Measurements from ENCODE around the gene KHDC1.

GRCh38 chr6:73264446-73264845, 1.4 kb upstream of the KHDC1 start:
- TF ChIP-seq, protein P1, sequence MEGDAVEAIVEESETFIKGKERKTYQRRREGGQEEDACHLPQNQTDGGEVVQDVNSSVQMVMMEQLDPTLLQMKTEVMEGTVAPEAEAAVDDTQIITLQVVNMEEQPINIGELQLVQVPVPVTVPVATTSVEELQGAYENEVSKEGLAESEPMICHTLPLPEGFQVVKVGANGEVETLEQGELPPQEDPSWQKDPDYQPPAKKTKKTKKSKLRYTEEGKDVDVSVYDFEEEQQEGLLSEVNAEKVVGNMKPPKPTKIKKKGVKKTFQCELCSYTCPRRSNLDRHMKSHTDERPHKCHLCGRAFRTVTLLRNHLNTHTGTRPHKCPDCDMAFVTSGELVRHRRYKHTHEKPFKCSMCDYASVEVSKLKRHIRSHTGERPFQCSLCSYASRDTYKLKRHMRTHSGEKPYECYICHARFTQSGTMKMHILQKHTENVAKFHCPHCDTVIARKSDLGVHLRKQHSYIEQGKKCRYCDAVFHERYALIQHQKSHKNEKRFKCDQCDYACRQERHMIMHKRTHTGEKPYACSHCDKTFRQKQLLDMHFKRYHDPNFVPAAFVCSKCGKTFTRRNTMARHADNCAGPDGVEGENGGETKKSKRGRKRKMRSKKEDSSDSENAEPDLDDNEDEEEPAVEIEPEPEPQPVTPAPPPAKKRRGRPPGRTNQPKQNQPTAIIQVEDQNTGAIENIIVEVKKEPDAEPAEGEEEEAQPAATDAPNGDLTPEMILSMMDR (IDR thresholded peaks at IDR 0.05 in 2 of 3, conservative IDR thresholded peaks at IDR 0.05 in 1 of 3; ENCODE audit: borderline replicate concordance in 1 of 3, insufficient read depth in 1 of 3, low read depth in 2 of 3, low read length in 2 of 3): no peak
- TF ChIP-seq MAX (IDR thresholded peaks at IDR 0.05) (no peak), TCF7L2 (IDR thresholded peaks at IDR 0.05; ENCODE audit: borderline replicate concordance, extremely low read depth, insufficient read depth, insufficient read length) (no peak), EZH2 (IDR thresholded peaks at IDR 0.05) (no peak), SP1 (IDR thresholded peaks at IDR 0.05; ENCODE audit: low read depth) (no peak), POLR2A (IDR thresholded peaks at IDR 0.05; ENCODE audit: borderline replicate concordance, extremely low read depth, insufficient read depth, insufficient read length) (no peak), RAD21 (IDR thresholded peaks at IDR 0.05; ENCODE audit: low read depth) (no peak), EGR1 (IDR thresholded peaks at IDR 0.05; ENCODE audit: low read depth) (no peak), POLR2AphosphoS5 (IDR thresholded peaks at IDR 0.05; ENCODE audit: low read depth, low read length) (no peak), JUND (IDR thresholded peaks at IDR 0.05) (no peak), YY1 (IDR thresholded peaks at IDR 0.05; ENCODE audit: extremely low read depth, insufficient replicate concordance, low read depth, low read length) (no peak), ATF3 (IDR thresholded peaks at IDR 0.05) (no peak), CEBPB (IDR thresholded peaks at IDR 0.05; ENCODE audit: low read depth) (no peak)
- TF ChIP-seq, protein P2, sequence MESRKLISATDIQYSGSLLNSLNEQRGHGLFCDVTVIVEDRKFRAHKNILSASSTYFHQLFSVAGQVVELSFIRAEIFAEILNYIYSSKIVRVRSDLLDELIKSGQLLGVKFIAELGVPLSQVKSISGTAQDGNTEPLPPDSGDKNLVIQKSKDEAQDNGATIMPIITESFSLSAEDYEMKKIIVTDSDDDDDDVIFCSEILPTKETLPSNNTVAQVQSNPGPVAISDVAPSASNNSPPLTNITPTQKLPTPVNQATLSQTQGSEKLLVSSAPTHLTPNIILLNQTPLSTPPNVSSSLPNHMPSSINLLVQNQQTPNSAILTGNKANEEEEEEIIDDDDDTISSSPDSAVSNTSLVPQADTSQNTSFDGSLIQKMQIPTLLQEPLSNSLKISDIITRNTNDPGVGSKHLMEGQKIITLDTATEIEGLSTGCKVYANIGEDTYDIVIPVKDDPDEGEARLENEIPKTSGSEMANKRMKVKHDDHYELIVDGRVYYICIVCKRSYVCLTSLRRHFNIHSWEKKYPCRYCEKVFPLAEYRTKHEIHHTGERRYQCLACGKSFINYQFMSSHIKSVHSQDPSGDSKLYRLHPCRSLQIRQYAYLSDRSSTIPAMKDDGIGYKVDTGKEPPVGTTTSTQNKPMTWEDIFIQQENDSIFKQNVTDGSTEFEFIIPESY (IDR thresholded peaks at IDR 0.05; ENCODE audit: extremely low read depth, insufficient replicate concordance, low read length): no peak
